ENCODE measurements around the gene DIS3.

DNA sequence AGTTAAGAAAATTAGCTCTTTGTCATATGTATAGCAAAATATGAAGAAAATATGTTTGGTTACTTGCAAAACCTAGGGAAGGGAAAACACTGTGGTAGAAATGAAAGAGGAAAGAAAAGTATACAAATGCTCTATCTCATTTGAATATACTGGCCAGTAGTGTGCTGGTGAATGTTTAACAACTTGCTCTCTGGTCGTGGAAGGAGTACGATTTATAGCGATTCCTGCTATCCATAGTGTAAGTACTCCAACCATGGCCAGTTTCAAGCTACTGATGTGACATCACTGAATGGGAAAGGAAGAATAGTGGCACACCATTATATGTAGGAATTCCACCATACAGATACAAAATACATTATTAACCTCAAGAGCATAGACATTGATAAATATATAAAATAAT lies 44.7 kb downstream of the DIS3 start:
- TF ChIP-seq, protein P1, sequence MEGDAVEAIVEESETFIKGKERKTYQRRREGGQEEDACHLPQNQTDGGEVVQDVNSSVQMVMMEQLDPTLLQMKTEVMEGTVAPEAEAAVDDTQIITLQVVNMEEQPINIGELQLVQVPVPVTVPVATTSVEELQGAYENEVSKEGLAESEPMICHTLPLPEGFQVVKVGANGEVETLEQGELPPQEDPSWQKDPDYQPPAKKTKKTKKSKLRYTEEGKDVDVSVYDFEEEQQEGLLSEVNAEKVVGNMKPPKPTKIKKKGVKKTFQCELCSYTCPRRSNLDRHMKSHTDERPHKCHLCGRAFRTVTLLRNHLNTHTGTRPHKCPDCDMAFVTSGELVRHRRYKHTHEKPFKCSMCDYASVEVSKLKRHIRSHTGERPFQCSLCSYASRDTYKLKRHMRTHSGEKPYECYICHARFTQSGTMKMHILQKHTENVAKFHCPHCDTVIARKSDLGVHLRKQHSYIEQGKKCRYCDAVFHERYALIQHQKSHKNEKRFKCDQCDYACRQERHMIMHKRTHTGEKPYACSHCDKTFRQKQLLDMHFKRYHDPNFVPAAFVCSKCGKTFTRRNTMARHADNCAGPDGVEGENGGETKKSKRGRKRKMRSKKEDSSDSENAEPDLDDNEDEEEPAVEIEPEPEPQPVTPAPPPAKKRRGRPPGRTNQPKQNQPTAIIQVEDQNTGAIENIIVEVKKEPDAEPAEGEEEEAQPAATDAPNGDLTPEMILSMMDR (IDR thresholded peaks at IDR 0.05; ENCODE audit: low read depth, low read length) = no peak
- no peak for TF ChIP-seq POLR2A (IDR thresholded peaks at IDR 0.05; ENCODE audit: extremely low read depth, insufficient read length)
- TF ChIP-seq, protein P2, sequence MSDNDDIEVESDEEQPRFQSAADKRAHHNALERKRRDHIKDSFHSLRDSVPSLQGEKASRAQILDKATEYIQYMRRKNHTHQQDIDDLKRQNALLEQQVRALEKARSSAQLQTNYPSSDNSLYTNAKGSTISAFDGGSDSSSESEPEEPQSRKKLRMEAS (IDR thresholded peaks at IDR 0.05; ENCODE audit: low read depth, low read length) = no peak

All from NB4 (cell line).